ENCODE measurements around the gene RNF144B.
A peak's percentile ranks its signal among the peaks of the same experiment; 100 is the strongest.
"Not testable (repeated sequence)": the region's sequence is repeated elsewhere in the genome, so short reads cannot be mapped to it uniquely, and the experiment has no call there.

Gene RNF144B

GRCh38 chr6:18447552-18447951, 60.4 kb downstream of the RNF144B start:
- no peak for DNase-seq

GRCh38 chr6:18451756-18452155, 64.6 kb downstream of the RNF144B start:
- no peak for DNase-seq

- DNase-seq = no peak
These were observed 67.3 kb downstream of the RNF144B start for GRCh38 chr6:18454446-18454845.

- DNase-seq = no peak
These were observed 70.1 kb downstream of the RNF144B start for GRCh38 chr6:18457065-18457737.

GRCh38 chr6:18458086-18458485, 70.9 kb downstream of the RNF144B start:
- DNase-seq = not testable (repeated sequence)

GRCh38 chr6:18463429-18463828, 76.3 kb downstream of the RNF144B start:
- DNase-seq = no peak

GRCh38 chr6:18464176-18464575, 77.0 kb downstream of the RNF144B start:
- no peak for DNase-seq

- DNase-seq = no peak
These were observed 78.4 kb downstream of the RNF144B start for GRCh38 chr6:18465410-18466154.

- no peak for DNase-seq
These were observed 80.8 kb downstream of the RNF144B start for GRCh38 chr6:18467741-18468502.

- no peak for DNase-seq
These were observed 81.3 kb downstream of the RNF144B start for GRCh38 chr6:18468503-18468843.

- no peak for DNase-seq
These were observed 82.4 kb downstream of the RNF144B start for GRCh38 chr6:18469536-18469935.

GRCh38 chr6:18471232-18471964, 84.2 kb downstream of the RNF144B start:
- no peak for DNase-seq

- DNase-seq = no peak
These were observed 85.8 kb downstream of the RNF144B start for GRCh38 chr6:18472941-18473340.

GRCh38 chr6:18473755-18474154, 86.6 kb downstream of the RNF144B start:
- no peak for DNase-seq

GRCh38 chr6:18477301-18477941, 90.3 kb downstream of the RNF144B start:
- peak; percentile 26 for DNase-seq

- no peak for DNase-seq
These were observed 91.5 kb downstream of the RNF144B start for GRCh38 chr6:18478610-18479009.

GRCh38 chr6:18481870-18482269, 94.7 kb downstream of the RNF144B start:
- DNase-seq = no peak

- DNase-seq = no peak
These were observed 98.7 kb downstream of the RNF144B start for GRCh38 chr6:18485660-18486435.

GRCh38 chr6:18488004-18488403, 100.9 kb downstream of the RNF144B start:
- peak; percentile 16 for DNase-seq

GRCh38 chr6:18488526-18489270, 101.5 kb downstream of the RNF144B start:
- DNase-seq = peak; percentile 29

GRCh38 chr6:18489335-18489734, 102.2 kb downstream of the RNF144B start:
- no peak for DNase-seq

Measured in fibroblast of upper back skin (primary cell).